ENCODE data around the gene PIEZO1.

Gene PIEZO1

DNA sequence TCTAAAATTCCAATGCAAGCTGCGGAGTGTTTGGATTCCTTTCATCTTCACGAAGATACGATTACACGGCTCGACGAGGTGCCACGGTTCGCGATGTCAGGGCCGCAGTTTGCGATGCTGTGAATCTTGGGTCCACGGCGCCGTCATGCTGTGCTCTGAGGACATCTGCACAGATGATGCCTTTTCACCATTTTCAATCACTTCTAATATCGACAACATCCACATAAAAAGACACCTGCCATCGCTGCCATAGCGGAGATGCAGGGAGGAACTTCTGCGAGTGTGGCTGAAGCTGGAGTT, 33.5 kb upstream of the PIEZO1 start:
- no peaks in the 10 kb centered on the region for H4K20me1 ChIP-seq (ENCODE audit: control insufficient read depth, insufficient read depth, low read depth, low read length)
- no peaks in the 10 kb centered on the region for H3K36me3 ChIP-seq (ENCODE audit: control insufficient read depth, low read length)
- no peaks in the 10 kb centered on the region; the same call in 1 of the 2 replicates for H3F3A ChIP-seq (ENCODE audit: control insufficient read depth, insufficient read depth)
- H3K4me1 ChIP-seq (ENCODE audit: control insufficient read depth, low read length): no peaks in the 10 kb centered on the region
- H3K4me2 ChIP-seq (ENCODE audit: low read length): no peak overlapping the region
- no peaks in the 10 kb centered on the region for H3K9me2 ChIP-seq (replicated peaks; ENCODE audit: control insufficient read depth, low read length)
- TF ChIP-seq EZH2phosphoT487 (IDR thresholded peaks at IDR 0.05; ENCODE audit: borderline replicate concordance, low read length): no peak
- TF ChIP-seq, protein P1, sequence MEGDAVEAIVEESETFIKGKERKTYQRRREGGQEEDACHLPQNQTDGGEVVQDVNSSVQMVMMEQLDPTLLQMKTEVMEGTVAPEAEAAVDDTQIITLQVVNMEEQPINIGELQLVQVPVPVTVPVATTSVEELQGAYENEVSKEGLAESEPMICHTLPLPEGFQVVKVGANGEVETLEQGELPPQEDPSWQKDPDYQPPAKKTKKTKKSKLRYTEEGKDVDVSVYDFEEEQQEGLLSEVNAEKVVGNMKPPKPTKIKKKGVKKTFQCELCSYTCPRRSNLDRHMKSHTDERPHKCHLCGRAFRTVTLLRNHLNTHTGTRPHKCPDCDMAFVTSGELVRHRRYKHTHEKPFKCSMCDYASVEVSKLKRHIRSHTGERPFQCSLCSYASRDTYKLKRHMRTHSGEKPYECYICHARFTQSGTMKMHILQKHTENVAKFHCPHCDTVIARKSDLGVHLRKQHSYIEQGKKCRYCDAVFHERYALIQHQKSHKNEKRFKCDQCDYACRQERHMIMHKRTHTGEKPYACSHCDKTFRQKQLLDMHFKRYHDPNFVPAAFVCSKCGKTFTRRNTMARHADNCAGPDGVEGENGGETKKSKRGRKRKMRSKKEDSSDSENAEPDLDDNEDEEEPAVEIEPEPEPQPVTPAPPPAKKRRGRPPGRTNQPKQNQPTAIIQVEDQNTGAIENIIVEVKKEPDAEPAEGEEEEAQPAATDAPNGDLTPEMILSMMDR (IDR thresholded peaks at IDR 0.05; ENCODE audit: low read depth, low read length, poor library complexity, severe bottlenecking): no peak
- no peak overlapping the region for H3K27ac ChIP-seq (ENCODE audit: low read depth, low read length)
- no peaks in the 10 kb centered on the region for H3K27me3 ChIP-seq (ENCODE audit: control insufficient read depth, low read length)
- H3K79me2 ChIP-seq (ENCODE audit: control insufficient read depth, low read length): no peaks in the 10 kb centered on the region
- H3K4me3 ChIP-seq (ENCODE audit: low read length): no peak overlapping the region
- H3K9me3 ChIP-seq (ENCODE audit: control insufficient read depth, insufficient read depth, low read length): no peaks in the 10 kb centered on the region

DNA sequence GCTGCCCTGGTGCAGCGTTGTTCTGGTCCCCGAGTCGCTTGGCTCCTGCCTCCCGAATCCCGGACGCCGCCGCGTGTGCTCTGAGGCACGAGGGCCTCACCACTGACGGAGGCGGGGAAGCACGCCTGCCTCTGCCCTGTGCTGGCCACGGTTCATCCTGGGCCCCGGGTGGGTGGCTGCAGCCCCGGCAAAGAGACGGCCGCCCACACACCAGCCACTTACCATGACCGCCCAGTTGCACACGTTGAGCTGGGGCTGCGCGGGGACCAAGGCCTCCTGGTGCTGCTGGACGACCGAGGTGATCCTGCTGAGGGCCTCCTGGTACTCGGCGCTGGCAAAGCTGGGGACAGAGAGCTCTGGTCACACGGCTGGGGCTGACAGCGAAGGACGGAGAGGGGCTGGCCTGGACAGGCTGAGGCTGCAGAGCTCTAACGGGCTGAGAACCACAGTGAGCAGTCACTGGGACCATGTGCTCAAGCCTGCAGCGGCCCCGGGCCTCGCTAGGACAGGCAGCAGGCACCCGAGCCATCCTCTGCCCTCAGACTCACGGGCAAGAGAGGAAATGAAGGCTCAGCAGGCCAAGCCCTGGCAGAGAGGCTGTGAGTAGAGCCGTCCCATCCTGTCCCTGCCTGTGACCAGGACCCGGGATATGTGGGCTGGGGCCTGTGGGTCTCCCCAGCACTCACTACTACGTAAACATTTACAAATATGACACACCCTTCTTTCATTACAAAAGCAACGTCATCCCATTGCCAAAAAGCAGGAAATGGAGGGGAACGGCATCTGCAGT, 33.0 kb upstream of the PIEZO1 start:
- H3K4me3 ChIP-seq (ENCODE audit: low read length): no peak overlapping the region
- H3K36me3 ChIP-seq (ENCODE audit: control insufficient read depth, low read length): no peaks in the 10 kb centered on the region
- H3K4me2 ChIP-seq (ENCODE audit: low read length): no peak overlapping the region
- TF ChIP-seq, protein P1 (IDR thresholded peaks at IDR 0.05; ENCODE audit: low read depth, low read length, poor library complexity, severe bottlenecking): no peak
- TF ChIP-seq EZH2phosphoT487 (IDR thresholded peaks at IDR 0.05; ENCODE audit: borderline replicate concordance, low read length): no peak
- H3K79me2 ChIP-seq (ENCODE audit: control insufficient read depth, low read length): no peaks in the 10 kb centered on the region
- no peaks in the 10 kb centered on the region; the same call in 1 of the 2 replicates for H3F3A ChIP-seq (ENCODE audit: control insufficient read depth, insufficient read depth)
- H3K9me3 ChIP-seq (ENCODE audit: control insufficient read depth, insufficient read depth, low read length): no peaks in the 10 kb centered on the region
- H3K9me2 ChIP-seq (replicated peaks; ENCODE audit: control insufficient read depth, low read length): no peaks in the 10 kb centered on the region
- no peak overlapping the region for H3K27ac ChIP-seq (ENCODE audit: low read depth, low read length)
- no peaks in the 10 kb centered on the region for H3K4me1 ChIP-seq (ENCODE audit: control insufficient read depth, low read length)
- no peaks in the 10 kb centered on the region for H4K20me1 ChIP-seq (ENCODE audit: control insufficient read depth, insufficient read depth, low read depth, low read length)
- no peaks in the 10 kb centered on the region for H3K27me3 ChIP-seq (ENCODE audit: control insufficient read depth, low read length)

DNA sequence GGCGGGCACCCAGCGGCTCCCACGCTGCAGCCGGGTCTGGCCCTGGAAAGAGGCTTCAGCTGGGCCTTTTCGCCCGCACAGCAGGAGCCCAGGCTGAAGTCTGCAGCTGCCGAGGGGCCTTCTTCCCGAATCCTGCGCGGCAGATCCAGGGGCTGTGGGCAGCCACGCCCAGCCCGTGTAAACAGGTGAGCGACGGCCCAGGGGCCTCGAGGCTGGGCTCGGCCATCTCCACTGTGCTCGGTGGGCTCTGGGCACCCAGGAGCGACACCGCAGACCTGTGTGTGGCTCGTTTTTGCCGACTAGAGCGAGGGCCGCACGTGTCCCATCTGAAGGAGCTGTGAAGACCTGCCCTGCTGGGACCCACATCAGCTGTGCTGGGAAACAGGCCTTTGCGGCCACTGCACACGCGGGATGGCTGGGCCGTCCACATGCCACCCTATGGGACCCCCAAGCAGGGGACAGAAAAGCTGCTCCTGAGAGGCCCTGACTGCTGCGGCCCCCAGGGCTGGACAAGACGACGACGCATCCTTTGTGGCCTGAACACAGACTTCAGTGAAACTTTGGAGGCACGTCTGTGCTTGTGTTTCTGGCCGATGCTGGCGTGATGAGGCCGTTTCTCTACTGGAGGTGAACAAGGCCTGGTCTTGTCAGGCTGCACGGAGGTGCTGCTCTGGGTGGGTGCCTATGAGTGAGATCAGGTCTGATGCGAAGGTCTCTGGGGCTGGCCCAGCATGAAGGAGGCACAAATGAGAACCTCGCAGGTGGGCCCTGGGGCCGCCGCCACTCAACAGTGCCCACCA, 31.9 kb upstream of the PIEZO1 start:
- no peaks in the 10 kb centered on the region for H3K9me2 ChIP-seq (replicated peaks; ENCODE audit: control insufficient read depth, low read length)
- peaks cover 7% of the 10 kb centered on the region; the same call in 1 of the 2 replicates for H3K9me3 ChIP-seq (ENCODE audit: control insufficient read depth, insufficient read depth, low read length)
- no peak overlapping the region for H3K4me3 ChIP-seq (ENCODE audit: low read length)
- H3K27me3 ChIP-seq (ENCODE audit: control insufficient read depth, low read length): no peaks in the 10 kb centered on the region
- H4K20me1 ChIP-seq (ENCODE audit: control insufficient read depth, insufficient read depth, low read depth, low read length): no peaks in the 10 kb centered on the region
- H3F3A ChIP-seq (ENCODE audit: control insufficient read depth, insufficient read depth): no peaks in the 10 kb centered on the region; the same call in 1 of the 2 replicates
- no peak overlapping the region for H3K27ac ChIP-seq (ENCODE audit: low read depth, low read length)
- H3K4me1 ChIP-seq (ENCODE audit: control insufficient read depth, low read length): peaks cover 6% of the 10 kb centered on the region
- 0 out of 2 replicates have a peak, but pooled peaks cover 4% of the 10 kb centered on the region for H3K36me3 ChIP-seq (ENCODE audit: control insufficient read depth, low read length)
- H3K4me2 ChIP-seq (ENCODE audit: low read length): no peak overlapping the region
- no peaks in the 10 kb centered on the region; the same call in 1 of the 2 replicates for H3K79me2 ChIP-seq (ENCODE audit: control insufficient read depth, low read length)
- TF ChIP-seq, protein P1 (IDR thresholded peaks at IDR 0.05; ENCODE audit: low read depth, low read length, poor library complexity, severe bottlenecking): no peak
- no peak for TF ChIP-seq EZH2phosphoT487 (IDR thresholded peaks at IDR 0.05; ENCODE audit: borderline replicate concordance, low read length)

Data from DOHH2 (cell line).